Measurements from ENCODE around the gene OSBP2.

DNA sequence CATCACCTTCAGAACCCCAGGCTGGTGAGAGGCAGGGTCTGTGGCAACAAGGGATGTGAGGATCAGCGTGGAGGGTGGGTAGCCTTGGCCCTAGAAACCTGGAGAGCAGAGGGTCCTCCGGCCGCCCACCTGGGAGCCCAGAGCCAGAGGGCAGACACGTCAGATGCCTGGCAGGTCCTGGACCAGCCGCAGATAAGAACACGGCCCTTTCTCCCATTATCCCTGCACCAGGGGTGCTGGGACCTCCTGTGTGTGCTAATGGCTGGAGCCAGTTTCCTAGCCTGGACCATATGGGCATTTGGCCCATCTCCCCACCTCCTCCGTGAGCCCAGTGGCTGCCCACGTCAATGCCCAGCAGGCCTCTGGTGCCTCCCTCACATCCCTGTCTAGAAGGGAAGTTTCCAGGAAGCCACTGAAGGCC lies 185.5 kb downstream of the OSBP2 start:
- TF ChIP-seq, protein P1, sequence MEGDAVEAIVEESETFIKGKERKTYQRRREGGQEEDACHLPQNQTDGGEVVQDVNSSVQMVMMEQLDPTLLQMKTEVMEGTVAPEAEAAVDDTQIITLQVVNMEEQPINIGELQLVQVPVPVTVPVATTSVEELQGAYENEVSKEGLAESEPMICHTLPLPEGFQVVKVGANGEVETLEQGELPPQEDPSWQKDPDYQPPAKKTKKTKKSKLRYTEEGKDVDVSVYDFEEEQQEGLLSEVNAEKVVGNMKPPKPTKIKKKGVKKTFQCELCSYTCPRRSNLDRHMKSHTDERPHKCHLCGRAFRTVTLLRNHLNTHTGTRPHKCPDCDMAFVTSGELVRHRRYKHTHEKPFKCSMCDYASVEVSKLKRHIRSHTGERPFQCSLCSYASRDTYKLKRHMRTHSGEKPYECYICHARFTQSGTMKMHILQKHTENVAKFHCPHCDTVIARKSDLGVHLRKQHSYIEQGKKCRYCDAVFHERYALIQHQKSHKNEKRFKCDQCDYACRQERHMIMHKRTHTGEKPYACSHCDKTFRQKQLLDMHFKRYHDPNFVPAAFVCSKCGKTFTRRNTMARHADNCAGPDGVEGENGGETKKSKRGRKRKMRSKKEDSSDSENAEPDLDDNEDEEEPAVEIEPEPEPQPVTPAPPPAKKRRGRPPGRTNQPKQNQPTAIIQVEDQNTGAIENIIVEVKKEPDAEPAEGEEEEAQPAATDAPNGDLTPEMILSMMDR (IDR thresholded peaks at IDR 0.05), result no peak
- no peak for TF ChIP-seq POLR2A (IDR thresholded peaks at IDR 0.05)

Measured in testis (tissue), 2 donors.